ENCODE data around the gene ENGASE. TPM values are rescaled to one million over a fixed set of nuclear protein-coding genes. Genes with fewer than 3 reads are reported as not detected.

ENGASE gene
- total RNA-seq, result 10 to 100 TPM; 21.6 to 60.7 (median 31.7) TPM

GRCh38 chr17:79074649-79075445, at the start of gene ENGASE:
TSS of gene ENGASE (plus strand) at chr17:79074824. CDS start at chr17:79074945, 121 bp downstream.
- no peak for TF ChIP-seq CTCF (IDR thresholded peaks at IDR 0.05; ENCODE audit: low read depth)

GRCh38 chr17:79024901-79025737, 49.5 kb upstream of the ENGASE start:
- no peak for TF ChIP-seq CTCF (IDR thresholded peaks at IDR 0.05; ENCODE audit: low read depth)

- TF ChIP-seq CTCF (IDR thresholded peaks at IDR 0.05; ENCODE audit: low read depth), result no peak
Measured at GRCh38 chr17:79026376-79027273, 48.0 kb upstream of the ENGASE start.

GRCh38 chr17:79027274-79027924, 47.2 kb upstream of the ENGASE start:
- TF ChIP-seq CTCF (IDR thresholded peaks at IDR 0.05; ENCODE audit: low read depth), result no peak

GRCh38 chr17:79027925-79028491, 46.6 kb upstream of the ENGASE start:
- TF ChIP-seq CTCF (IDR thresholded peaks at IDR 0.05; ENCODE audit: low read depth), result no peak

- no peak for TF ChIP-seq CTCF (IDR thresholded peaks at IDR 0.05; ENCODE audit: low read depth)
Measured at GRCh38 chr17:79028496-79029326, 45.9 kb upstream of the ENGASE start.
